ENCODE measurements around the gene KIF2C.
"Not testable (repeated sequence)": the region's sequence is repeated elsewhere in the genome, so short reads cannot be mapped to it uniquely, and the experiment has no call there.

The KIF2C gene

DNA sequence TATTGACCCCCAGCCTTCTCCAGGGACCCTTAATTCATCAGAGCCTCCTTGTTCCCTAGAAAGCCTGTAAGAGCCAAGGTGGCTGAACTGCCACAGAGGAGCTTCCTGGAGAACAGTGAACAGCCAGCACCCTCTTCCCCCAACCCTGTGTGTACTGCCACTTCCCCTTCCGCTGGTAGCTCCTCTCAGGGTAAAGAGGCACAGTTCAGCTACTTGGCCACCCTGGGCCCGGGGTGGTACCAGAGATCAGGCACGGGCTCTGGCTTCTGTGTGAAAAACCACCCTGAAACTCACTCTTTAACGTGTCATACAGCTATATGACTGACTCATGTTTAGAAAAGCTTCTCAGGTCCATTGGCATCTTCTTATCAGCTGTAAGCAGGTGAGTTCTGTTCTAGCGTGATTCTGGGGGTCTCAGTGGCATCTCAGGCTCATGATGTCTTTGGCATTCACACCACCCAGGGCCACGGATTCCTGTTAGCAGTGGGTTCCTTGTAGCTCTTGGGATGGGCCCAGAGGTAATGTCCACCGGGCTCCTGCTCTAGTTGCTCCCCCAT is 42.8 kb upstream of the KIF2C start:
- H3K9me3 ChIP-seq (ENCODE audit: control extremely low read depth in 1 of 5, control insufficient read depth in 4 of 5, insufficient read depth in 2 of 5, low read depth in 1 of 5, low read length in 4 of 5): no peaks in the 10 kb centered on the region
- ChIA-PET POLR2A (interaction anchor here (1.5 to 2.5 kb wide), 2 partner anchors 25 to 45 kb away, joined by 3 to 17 read pairs; no protein-coding TSS in a partner anchor), CTCF (interaction anchor here (0.6 to 3.8 kb wide), 6 partner anchors 10 to 315 kb away, joined by 3 to 18 read pairs (median 4); no protein-coding TSS in a partner anchor)
- H3K36me3 ChIP-seq (ENCODE audit: control insufficient read depth in 4 of 4, insufficient read depth in 4 of 4, low read length in 3 of 4): no peaks in the 10 kb centered on the region
- no peak overlapping the region for H3K27ac ChIP-seq (ENCODE audit: insufficient read depth in 1 of 2, low read depth in 1 of 2, low read length in 2 of 2, poor library complexity in 1 of 2, severe bottlenecking in 2 of 2)
- H3K4me3 ChIP-seq (ENCODE audit: control insufficient read depth in 1 of 7, extremely low read depth in 1 of 7, insufficient read depth in 4 of 7, low read depth in 2 of 7, low read length in 6 of 7): no peak overlapping the region
- peak in 2 of 3 donors; percentile 56 to 68 for DNase-seq
- 29% methylated on average over 7 of the region's 7 CpGs for WGBS (ENCODE audit: insufficient coverage)
- peaks cover 0 to 34% (median 19%) of the 10 kb centered on the region in 4 experiments for H3K4me1 ChIP-seq (ENCODE audit: control extremely low read depth in 1 of 4, control insufficient read depth in 4 of 4, insufficient read depth in 4 of 4, low read length in 3 of 4)
- H3K27me3 ChIP-seq (replicated peaks in 2 of 5; ENCODE audit: control insufficient read depth in 4 of 5, insufficient read depth in 5 of 5, low read length in 4 of 5): no peaks in the 10 kb centered on the region

DNA sequence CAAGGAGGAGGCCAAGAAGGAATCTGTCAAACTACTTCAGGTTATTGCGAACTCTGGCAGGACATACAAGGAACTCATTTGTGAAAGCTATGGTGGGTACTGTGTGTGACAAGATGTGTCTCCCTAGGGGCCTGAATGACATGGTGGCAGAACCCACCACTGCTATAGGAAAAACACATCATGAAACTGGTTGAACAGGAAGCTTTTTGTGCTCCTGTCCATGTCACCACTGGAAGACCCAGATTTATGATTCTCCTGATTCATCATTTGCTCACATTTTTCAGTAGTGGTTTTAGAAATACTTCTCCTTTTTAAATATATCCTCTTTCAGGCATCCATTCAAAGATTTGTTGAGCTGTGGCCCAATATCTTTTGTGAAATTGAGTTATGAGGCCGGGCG is 41.5 kb upstream of the KIF2C start:
- no peaks in the 10 kb centered on the region for H3K36me3 ChIP-seq (ENCODE audit: control insufficient read depth in 4 of 4, insufficient read depth in 4 of 4, low read length in 3 of 4)
- peaks cover 0 to 30% (median 17%) of the 10 kb centered on the region in 4 experiments for H3K4me1 ChIP-seq (ENCODE audit: control extremely low read depth in 1 of 4, control insufficient read depth in 4 of 4, insufficient read depth in 4 of 4, low read length in 3 of 4)
- no peak overlapping the region for H3K4me3 ChIP-seq (ENCODE audit: control insufficient read depth in 1 of 7, extremely low read depth in 1 of 7, insufficient read depth in 4 of 7, low read depth in 2 of 7, low read length in 6 of 7)
- no peak overlapping the region for H3K27ac ChIP-seq (ENCODE audit: insufficient read depth in 1 of 2, low read depth in 1 of 2, low read length in 2 of 2, poor library complexity in 1 of 2, severe bottlenecking in 2 of 2)
- 100% methylated on average over 1 of the region's 3 CpGs for WGBS (ENCODE audit: insufficient coverage)
- peak in 2 of 3 donors; percentile 74 to 80 for DNase-seq
- H3K9me3 ChIP-seq (ENCODE audit: control extremely low read depth in 1 of 5, control insufficient read depth in 4 of 5, insufficient read depth in 2 of 5, low read depth in 1 of 5, low read length in 4 of 5): no peaks in the 10 kb centered on the region
- ChIA-PET CTCF (interaction anchor here (0.5 to 3.8 kb wide), 7 partner anchors 9 to 94 kb away, joined by 3 to 18 read pairs (median 4); partner anchors contain the start of gene TMEM53), POLR2A (interaction anchor here (0.5 to 2.5 kb wide), 3 partner anchors 23 to 1301 kb away, joined by 3 to 17 read pairs (median 5); no protein-coding TSS in a partner anchor)
- H3K27me3 ChIP-seq (replicated peaks in 2 of 5; ENCODE audit: control insufficient read depth in 4 of 5, insufficient read depth in 5 of 5, low read length in 4 of 5): no peaks in the 10 kb centered on the region

DNA sequence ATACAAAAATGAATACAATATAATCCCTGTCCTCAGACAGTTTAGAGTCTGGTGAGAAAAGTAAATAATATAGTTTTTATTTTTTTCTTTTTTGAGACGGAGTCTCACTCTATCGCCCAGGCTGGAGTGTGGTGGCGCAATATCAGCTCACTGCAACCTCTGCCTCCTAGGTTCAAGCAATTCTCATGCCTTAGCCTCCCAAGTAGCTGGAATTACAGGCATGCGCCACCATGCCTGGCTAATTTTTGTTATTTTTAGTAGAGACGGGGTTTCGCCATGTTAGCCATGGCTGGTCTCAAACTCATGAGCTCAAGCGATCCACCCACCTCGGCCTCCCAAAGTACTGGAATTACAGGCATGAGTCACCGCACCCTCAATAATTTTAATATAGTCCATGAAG is 40.3 kb upstream of the KIF2C start:
- peaks cover 0 to 29% (median 16%) of the 10 kb centered on the region in 4 experiments for H3K4me1 ChIP-seq (ENCODE audit: control extremely low read depth in 1 of 4, control insufficient read depth in 4 of 4, insufficient read depth in 4 of 4, low read length in 3 of 4)
- H3K27ac ChIP-seq (ENCODE audit: insufficient read depth in 1 of 2, low read depth in 1 of 2, low read length in 2 of 2, poor library complexity in 1 of 2, severe bottlenecking in 2 of 2); DNase-seq; H3K4me3 ChIP-seq (ENCODE audit: control insufficient read depth in 1 of 7, extremely low read depth in 1 of 7, insufficient read depth in 4 of 7, low read depth in 2 of 7, low read length in 6 of 7); H3K36me3 ChIP-seq (ENCODE audit: control insufficient read depth in 4 of 4, insufficient read depth in 4 of 4, low read length in 3 of 4); POLR2A ChIA-PET; H3K27me3 ChIP-seq (replicated peaks in 2 of 5; ENCODE audit: control insufficient read depth in 4 of 5, insufficient read depth in 5 of 5, low read length in 4 of 5); H3K9me3 ChIP-seq (ENCODE audit: control extremely low read depth in 1 of 5, control insufficient read depth in 4 of 5, insufficient read depth in 2 of 5, low read depth in 1 of 5, low read length in 4 of 5): not testable (repeated sequence)
- WGBS (ENCODE audit: insufficient coverage): 88% methylated on average over 5 of the region's 9 CpGs
- CTCF ChIA-PET: interaction anchor here (0.9 to 1.6 kb wide), 2 partner anchors 17 to 18 kb away, joined by 3 to 4 read pairs; no protein-coding TSS in a partner anchor

- no peaks in the 10 kb centered on the region for H3K27me3 ChIP-seq (replicated peaks in 2 of 5; ENCODE audit: control insufficient read depth in 4 of 5, insufficient read depth in 5 of 5, low read length in 4 of 5)
- no peak overlapping the region for H3K27ac ChIP-seq (ENCODE audit: insufficient read depth in 1 of 2, low read depth in 1 of 2, low read length in 2 of 2, poor library complexity in 1 of 2, severe bottlenecking in 2 of 2)
- no peak for DNase-seq
- ChIA-PET POLR2A (no interaction called here), CTCF (interaction anchor here (0.8 to 1.6 kb wide), 2 partner anchors 9 to 17 kb away, joined by 3 to 4 read pairs; no protein-coding TSS in a partner anchor)
- H3K4me1 ChIP-seq (ENCODE audit: control extremely low read depth in 1 of 4, control insufficient read depth in 4 of 4, insufficient read depth in 4 of 4, low read length in 3 of 4): peaks cover 0 to 29% (median 16%) of the 10 kb centered on the region in 4 experiments
- H3K36me3 ChIP-seq (ENCODE audit: control insufficient read depth in 4 of 4, insufficient read depth in 4 of 4, low read length in 3 of 4): no peaks in the 10 kb centered on the region
- no peaks in the 10 kb centered on the region for H3K9me3 ChIP-seq (ENCODE audit: control extremely low read depth in 1 of 5, control insufficient read depth in 4 of 5, insufficient read depth in 2 of 5, low read depth in 1 of 5, low read length in 4 of 5)
- WGBS (ENCODE audit: insufficient coverage): no CpG with 5 or more reads among the region's 1 CpG
- H3K4me3 ChIP-seq (ENCODE audit: control insufficient read depth in 1 of 7, extremely low read depth in 1 of 7, insufficient read depth in 4 of 7, low read depth in 2 of 7, low read length in 6 of 7): no peak overlapping the region
Measured at GRCh38 chr1:44700573-44700972, 39.1 kb upstream of the KIF2C start.

DNA sequence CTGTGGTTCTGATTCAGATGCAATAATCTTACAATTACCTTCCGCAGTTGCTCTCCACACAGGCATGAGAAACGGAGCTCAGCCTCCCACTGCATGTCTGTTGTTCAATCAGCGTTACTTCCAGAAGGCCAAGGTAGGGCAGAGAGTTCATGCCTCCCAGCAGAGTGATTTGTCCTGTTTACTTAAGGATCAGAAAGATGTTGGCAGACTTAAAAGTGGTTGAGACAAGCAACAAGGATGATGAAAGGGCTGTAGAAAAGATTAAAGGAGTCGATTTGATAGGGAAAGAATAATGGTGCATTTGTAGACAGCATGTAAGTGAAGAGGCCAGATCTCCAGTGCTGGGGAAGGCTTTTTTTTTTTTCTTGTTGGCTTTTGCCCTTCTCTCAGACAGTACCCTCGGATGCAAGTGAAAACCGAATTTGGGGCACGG is 38.5 kb upstream of the KIF2C start:
- no peak for DNase-seq
- Histone ChIP-seq H3K27ac (ENCODE audit: insufficient read depth in 1 of 2, low read depth in 1 of 2, low read length in 2 of 2, poor library complexity in 1 of 2, severe bottlenecking in 2 of 2) (no peak overlapping the region), H3K27me3 (replicated peaks in 2 of 5; ENCODE audit: control insufficient read depth in 4 of 5, insufficient read depth in 5 of 5, low read length in 4 of 5) (no peaks in the 10 kb centered on the region), H3K9me3 (ENCODE audit: control extremely low read depth in 1 of 5, control insufficient read depth in 4 of 5, insufficient read depth in 2 of 5, low read depth in 1 of 5, low read length in 4 of 5) (no peaks in the 10 kb centered on the region), H3K4me3 (ENCODE audit: control insufficient read depth in 1 of 7, extremely low read depth in 1 of 7, insufficient read depth in 4 of 7, low read depth in 2 of 7, low read length in 6 of 7) (no peak overlapping the region), H3K36me3 (ENCODE audit: control insufficient read depth in 4 of 4, insufficient read depth in 4 of 4, low read length in 3 of 4) (no peaks in the 10 kb centered on the region), H3K4me1 (ENCODE audit: control extremely low read depth in 1 of 4, control insufficient read depth in 4 of 4, insufficient read depth in 4 of 4, low read length in 3 of 4) (peaks cover 0 to 25% (median 15%) of the 10 kb centered on the region in 4 experiments)
- WGBS (ENCODE audit: insufficient coverage): 95% methylated on average over 4 of the region's 7 CpGs
- CTCF ChIA-PET: interaction anchor here (0.8 kb wide), 1 partner anchor 8 kb away, joined by 3 read pairs; no protein-coding TSS in a partner anchor
- POLR2A ChIA-PET: no interaction called here

DNA sequence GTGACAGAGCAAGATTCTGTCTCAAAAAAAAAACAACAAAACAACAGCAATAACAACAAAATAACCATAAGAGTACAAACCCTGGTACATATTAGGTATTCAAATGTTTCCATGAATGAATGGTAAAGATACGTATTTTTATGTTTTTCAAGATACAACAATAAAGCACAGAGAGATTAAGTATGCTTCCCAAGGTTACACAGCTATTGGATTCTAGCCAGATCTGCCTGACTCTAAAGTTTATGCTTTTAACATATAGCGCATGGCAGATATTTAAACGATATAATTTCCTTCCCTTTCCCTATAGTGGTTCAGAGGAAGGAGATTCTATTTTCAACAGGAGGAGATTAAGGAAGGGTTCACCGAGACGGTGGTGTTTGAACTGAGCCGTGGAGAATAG is 34.2 kb upstream of the KIF2C start:
- 88% methylated on average over 4 of the region's 6 CpGs for WGBS (ENCODE audit: insufficient coverage)

GRCh38 chr1:44705938-44706337 is 33.7 kb upstream of the KIF2C start:
- no peak overlapping the region for H3K4me3 ChIP-seq (ENCODE audit: control insufficient read depth in 1 of 7, extremely low read depth in 1 of 7, insufficient read depth in 4 of 7, low read depth in 2 of 7, low read length in 6 of 7)
- no peaks in the 10 kb centered on the region for H3K9me3 ChIP-seq (ENCODE audit: control extremely low read depth in 1 of 5, control insufficient read depth in 4 of 5, insufficient read depth in 2 of 5, low read depth in 1 of 5, low read length in 4 of 5)
- DNase-seq: no peak
- H3K27ac ChIP-seq (ENCODE audit: insufficient read depth in 1 of 2, low read depth in 1 of 2, low read length in 2 of 2, poor library complexity in 1 of 2, severe bottlenecking in 2 of 2): no peak overlapping the region
- H3K27me3 ChIP-seq (replicated peaks in 2 of 5; ENCODE audit: control insufficient read depth in 4 of 5, insufficient read depth in 5 of 5, low read length in 4 of 5): no peaks in the 10 kb centered on the region
- peaks cover 0 to 5% (median 1%) of the 10 kb centered on the region in 4 experiments for H3K4me1 ChIP-seq (ENCODE audit: control extremely low read depth in 1 of 4, control insufficient read depth in 4 of 4, insufficient read depth in 4 of 4, low read length in 3 of 4)
- 95% methylated on average over 2 of the region's 2 CpGs for WGBS (ENCODE audit: insufficient coverage)
- POLR2A ChIA-PET: no interaction called here
- CTCF ChIA-PET: interaction anchor here (0.8 to 2.2 kb wide), 6 partner anchors 9 to 33 kb away, joined by 3 to 18 read pairs (median 8); partner anchors contain the start of genes RNU5D-1 and TMEM53
- no peaks in the 10 kb centered on the region for H3K36me3 ChIP-seq (ENCODE audit: control insufficient read depth in 4 of 4, insufficient read depth in 4 of 4, low read length in 3 of 4)

More for the DNA sequence above, 34.2 kb upstream of the KIF2C start:
- no peak overlapping the region for H3K4me3 ChIP-seq (ENCODE audit: control insufficient read depth in 1 of 7, extremely low read depth in 1 of 7, insufficient read depth in 4 of 7, low read depth in 2 of 7, low read length in 6 of 7)
- H3K4me1 ChIP-seq (ENCODE audit: control extremely low read depth in 1 of 4, control insufficient read depth in 4 of 4, insufficient read depth in 4 of 4, low read length in 3 of 4): peaks cover 0 to 5% (median 1%) of the 10 kb centered on the region in 4 experiments
- H3K9me3 ChIP-seq (ENCODE audit: control extremely low read depth in 1 of 5, control insufficient read depth in 4 of 5, insufficient read depth in 2 of 5, low read depth in 1 of 5, low read length in 4 of 5): no peaks in the 10 kb centered on the region
- no peak overlapping the region for H3K27ac ChIP-seq (ENCODE audit: insufficient read depth in 1 of 2, low read depth in 1 of 2, low read length in 2 of 2, poor library complexity in 1 of 2, severe bottlenecking in 2 of 2)
- CTCF ChIA-PET: interaction anchor here (1.9 to 2.2 kb wide), 2 partner anchors 18 to 33 kb away, joined by 5 to 11 read pairs; partner anchors contain the start of gene TMEM53
- no peaks in the 10 kb centered on the region for H3K36me3 ChIP-seq (ENCODE audit: control insufficient read depth in 4 of 4, insufficient read depth in 4 of 4, low read length in 3 of 4)
- H3K27me3 ChIP-seq (replicated peaks in 2 of 5; ENCODE audit: control insufficient read depth in 4 of 5, insufficient read depth in 5 of 5, low read length in 4 of 5): no peaks in the 10 kb centered on the region
- POLR2A ChIA-PET: no interaction called here
- DNase-seq: no peak
